HG03108 (cell line): ENCODE data around the gene BOK.
"Not testable (repeated sequence)": the region's sequence is repeated elsewhere in the genome, so short reads cannot be mapped to it uniquely, and the experiment has no call there.

ENCODE experiments used
- ATAC-seq: cut with Tn5 transposase; IDR thresholded peaks from one replicate; pipeline ENCODE4 v1.9.1; 2021; ENCODE audit warnings: moderate library complexity; ENCODE audit not compliant: unreplicated experiment

BOK gene, protein sequence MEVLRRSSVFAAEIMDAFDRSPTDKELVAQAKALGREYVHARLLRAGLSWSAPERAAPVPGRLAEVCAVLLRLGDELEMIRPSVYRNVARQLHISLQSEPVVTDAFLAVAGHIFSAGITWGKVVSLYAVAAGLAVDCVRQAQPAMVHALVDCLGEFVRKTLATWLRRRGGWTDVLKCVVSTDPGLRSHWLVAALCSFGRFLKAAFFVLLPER

DNA sequence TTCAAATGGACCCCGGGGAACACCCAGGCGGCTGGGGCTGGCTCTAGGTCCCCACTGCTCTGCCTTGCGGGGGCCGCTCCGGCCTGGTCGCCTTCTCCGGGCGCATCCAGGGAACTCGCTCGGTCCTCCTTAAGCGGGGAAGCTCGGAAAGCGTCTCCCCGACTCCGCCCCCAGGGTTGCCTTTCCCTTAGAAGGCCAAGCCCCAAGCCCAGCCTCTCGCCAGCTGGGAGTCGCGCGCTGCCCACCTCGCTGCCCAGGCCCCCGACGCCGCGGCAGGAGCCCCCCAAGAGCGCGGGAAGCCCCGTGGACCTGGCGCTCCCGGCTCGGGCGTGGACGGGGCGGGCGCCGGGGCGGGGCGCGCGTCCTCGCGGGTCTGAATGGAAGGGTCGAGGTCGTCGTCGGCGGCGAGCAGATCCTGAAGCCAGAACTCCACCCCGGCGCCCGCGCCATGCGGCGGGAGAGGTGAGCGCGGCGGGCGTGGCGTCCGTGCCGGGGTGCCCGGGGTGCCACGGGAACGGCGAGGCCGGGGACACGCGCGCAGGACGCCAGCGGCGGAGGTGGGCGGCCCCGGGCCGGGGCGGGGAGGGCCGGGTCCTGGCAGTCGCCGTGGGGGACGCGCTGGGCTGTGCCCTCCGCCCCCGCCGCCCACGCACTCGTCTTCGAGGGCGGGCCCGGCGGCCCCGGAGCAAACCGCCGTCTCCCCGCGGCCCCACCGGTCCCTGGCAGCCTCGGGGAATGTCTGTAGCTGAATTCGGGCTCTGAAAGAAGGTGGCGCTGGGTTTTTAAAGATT lies at the start of gene BOK:
TSS of gene BOK (plus strand) at position 214 of the 791 bp plus-strand sequence. CDS start 739 bp downstream, outside the sequence.
- ATAC-seq: no peak

DNA sequence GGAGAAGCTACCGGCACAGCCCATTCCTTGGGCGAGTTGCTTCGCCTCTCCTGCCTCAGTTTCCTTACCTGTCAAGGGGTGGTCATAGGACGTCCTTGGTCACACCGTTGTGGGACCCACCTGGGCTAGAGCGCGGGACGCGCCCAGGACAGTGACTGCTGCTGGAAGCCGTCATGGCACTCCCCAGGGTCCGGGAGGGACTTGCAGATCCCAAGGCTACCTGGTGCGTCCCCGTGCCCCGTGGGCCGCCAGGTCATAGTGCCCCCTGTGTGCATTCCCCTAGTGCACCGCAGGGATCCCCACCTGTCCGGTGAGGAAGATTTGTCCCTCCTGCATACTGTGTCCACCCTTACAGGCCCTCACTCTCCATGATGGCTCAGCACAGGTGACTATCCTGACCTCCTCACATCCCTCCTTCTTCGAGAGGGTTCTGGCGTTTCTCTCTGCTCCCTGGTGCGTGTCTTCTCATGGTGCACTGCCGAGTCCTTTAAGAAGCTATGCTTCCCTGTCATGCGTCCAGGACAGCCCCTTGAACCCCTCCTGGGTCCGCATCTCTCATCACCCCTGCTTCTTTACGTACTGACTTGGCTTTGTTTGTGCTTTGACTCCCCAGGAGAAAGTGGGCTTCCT lies 49.3 kb upstream of the BOK start:
- ATAC-seq: no peak

DNA sequence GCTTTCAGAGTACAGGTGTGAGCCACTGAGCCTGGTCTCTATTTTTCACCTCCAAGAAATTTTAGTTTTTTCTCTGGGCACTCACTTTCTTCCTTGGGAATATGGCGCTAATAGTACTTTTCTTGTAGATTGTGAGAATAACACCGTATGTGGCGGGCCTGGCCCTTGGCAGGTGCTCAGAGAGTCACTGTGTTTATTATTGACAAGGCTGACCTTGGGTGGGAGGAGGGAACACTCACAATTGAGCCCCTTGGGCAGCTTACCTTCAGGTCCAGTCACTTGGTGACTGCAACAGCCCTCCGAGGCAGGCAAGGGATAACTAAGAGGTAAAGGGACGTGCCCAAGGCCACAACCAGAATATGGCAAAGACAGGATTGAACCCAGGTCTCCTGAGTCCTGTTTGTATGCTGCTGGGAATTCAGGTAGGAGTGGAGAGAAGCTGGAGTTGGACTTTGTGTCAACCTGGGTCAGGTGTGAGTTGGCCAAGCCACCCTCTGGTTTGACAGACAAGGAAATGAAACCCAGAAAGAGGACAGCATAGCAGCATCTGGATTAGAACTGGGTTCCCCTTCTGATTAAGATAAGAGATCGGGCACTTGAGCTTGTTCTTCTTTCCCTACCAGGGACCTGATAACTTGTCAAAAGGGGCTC lies 47.3 kb upstream of the BOK start:
- no peak for ATAC-seq

DNA sequence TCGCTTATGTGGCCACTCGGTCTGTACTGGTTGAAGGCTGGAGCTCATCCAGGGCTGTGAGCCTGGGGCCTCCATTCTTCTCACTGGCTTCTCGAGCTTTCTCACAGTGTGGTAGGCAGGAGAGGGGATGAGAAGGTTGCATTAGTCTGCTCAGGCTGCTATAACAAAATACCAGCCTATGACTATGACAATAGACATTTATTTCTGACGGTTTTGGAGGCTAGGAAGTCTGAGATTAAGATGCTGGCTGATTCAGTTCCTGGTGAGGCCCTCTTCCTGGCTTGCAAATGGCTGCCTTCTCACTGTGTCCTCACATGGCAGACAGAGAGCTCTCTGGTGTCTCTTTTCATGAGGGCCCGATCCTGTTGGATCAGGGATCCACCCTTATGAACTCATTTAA lies 44.0 kb upstream of the BOK start:
- ATAC-seq: no peak

DNA sequence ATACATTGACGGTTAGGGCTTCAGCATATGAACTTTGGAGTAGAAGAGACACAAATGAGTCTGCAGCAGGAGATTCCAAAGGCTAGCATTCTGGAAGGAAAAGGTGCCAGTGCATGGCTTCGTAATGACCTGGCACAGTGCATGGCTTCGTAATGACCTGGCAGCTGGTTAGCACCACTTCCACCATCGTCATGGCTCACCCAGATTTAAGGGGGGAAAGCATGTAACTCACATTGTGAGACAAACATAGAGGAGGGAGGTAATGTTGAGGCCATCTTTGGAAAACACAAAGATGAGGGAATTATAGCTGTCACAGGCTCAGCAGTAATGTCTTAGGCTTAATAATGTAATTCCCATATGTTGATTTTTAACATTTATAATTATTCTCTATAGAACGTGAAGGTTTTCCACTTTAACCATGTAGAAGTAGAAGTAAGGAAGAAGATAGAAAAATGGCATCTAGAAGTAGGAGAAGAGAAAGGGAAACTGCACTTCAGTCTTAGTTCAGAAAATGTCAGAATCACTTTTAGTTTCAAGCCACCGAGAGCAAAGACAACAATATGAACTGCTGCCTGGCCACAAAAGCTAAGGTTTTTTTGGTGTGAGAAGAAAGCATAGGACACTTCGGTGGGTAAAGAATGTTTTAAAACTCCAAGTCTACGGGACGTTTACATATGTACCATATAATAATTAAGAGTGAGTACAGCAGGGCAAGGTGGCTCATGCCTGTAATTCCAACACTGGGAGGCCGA lies 43.4 kb upstream of the BOK start:
- peak; percentile 51 for ATAC-seq

DNA sequence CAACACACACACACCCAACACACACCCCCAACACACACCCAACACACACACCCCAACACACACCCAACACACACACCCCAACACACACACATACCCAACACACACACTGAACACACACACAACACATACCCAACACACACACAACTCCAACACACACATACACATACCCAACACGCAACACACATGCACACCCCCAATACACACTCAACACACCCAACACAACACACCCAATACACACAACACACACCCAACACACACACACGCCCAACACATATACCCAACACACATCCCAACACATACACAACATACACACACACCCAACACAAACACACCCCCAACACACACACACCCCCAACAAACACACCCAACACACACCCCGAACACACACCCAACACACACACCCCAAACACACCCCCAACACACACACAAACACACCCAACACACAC lies 42.0 kb upstream of the BOK start:
- no peak for ATAC-seq

DNA sequence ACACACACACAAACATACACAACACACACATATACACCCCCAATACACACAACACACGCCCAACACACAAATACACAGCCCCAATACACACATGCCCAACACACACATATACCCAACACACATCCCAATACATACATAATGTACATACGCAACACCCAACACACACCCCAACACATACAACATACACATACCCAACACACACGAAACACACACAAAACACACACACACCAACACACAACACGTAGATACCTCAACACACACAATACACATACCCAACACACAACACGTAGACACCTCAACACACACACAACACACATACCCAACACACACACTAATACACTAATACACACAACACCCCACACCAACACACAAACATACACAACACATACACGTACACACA lies 41.2 kb upstream of the BOK start:
- no peak for ATAC-seq

DNA sequence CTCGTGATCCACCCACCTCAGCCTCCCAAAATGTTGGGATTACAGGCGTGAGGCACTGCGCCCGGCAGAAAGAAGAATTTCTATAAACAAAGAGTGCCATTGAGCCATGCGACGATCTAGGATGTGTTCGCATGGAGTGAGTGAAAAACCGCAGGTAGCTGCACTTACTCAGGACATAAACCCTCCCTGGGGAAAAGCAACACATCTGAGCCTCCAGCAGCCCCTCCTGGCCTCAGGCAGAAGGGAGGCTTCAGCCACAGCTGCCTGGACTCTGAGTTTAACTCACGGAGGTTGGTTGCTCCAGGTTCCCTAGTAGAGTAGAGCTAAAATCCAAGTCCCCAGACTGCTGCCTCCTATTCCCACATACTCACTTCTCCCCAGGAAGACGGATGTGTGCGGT lies 38.9 kb upstream of the BOK start:
- ATAC-seq: no peak

DNA sequence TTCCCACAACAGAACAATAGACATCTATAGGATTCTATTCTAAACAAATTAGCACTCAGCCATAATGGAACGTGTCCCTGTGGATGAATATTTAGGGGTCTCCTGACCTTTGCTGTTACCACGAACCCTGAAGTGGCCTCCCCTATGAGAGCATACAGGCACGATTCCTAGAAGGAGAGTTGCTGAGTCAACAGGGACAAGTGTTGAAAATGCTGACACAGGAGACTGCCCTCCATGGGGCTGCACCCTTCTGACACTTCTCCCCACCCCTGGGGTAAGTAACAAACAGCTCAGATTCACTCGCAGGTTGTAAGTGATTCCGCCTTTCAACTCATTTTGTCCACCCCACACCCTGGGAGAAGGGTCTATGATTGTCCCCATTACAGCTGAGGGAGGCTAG lies 36.1 kb upstream of the BOK start:
- no peak for ATAC-seq

DNA sequence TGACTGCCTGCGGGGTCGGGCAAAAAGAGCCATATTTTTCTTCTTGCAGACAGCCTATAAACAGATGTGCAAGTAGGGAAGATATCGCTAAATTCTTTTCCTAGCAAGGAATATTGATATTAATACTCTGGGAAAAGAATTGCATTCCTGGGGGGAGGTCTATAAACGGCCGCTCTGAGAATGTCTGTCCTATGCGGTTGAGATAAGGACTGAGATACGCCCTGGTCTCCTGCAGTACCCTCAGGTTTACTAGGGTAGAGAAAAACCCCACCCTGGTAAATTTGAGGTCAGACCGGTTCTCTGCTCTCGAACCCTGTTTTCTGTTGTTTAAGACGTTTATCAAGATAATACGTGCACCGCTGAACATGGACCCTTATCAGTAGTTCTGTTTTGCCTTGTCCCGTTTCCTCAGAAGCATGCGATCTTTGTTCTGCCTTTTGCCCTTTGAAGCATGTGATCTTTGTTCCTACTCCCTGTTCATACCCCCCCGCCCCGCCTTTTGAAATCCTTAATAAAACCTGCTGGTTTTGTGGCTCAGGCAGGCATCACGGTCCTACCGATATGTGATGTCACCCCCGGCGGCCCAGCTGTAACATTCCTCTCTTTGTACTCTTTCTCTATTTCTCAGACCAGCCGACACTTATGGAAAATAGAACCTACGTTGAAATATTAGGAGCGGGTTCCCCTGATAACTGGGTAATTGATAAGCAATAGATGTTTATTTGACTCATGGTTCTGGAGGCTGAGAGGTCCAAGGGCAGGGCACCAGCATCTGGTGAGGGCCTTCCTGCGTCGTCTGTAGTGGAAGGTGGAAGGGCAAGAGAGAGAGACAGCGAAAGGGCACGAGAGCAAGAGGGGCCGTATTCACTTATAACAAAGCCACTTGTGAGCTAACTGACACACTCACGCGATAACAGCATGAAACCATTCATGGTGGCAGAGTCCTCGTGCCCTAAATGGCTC lies 32.4 kb upstream of the BOK start:
- not testable (repeated sequence) for ATAC-seq

DNA sequence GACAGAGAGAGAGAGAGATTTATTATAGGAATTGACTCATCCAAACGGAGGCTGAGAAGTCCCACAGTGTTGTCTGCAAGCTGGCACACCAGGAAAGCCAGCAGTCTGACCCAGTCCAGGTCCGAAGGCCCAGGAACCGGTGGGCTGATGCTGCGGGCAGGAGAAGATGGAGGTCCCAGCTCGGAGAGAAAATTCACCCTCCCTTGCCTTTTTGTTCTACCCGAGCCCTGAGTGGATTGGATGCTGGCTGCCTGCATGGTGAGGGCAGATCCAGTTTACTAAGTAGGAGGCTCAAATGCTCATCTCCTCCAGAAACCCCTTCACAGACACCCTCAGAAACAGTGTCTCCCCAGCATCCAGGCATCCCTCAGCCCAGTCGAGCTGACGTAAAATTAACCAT lies 28.0 kb upstream of the BOK start:
- no peak for ATAC-seq

DNA sequence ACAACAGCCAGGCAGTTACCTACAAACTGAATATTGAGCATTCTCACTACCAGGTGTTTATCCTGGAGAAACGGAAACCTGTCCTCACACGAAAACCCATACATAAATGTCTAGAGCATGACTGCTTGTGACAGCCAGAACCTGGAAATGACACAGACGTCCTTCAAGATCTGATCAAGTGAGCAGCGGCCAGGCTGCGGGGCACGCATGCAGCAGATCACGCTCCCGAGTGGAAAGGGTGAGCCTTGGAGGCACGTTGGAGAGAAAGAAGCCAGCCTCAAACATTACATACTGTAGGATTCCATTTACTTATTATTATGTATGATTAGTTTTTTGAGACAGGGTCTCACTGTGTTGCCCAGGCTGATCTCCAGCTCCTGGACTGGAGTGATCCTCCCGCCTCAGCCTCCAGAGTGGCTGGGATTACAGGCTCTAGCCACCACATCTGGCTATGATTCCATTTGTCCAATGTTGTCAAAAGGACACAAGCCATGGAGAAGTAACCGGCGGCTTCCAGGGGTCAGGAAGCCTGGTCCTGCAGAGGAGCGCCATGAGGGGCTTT lies 27.3 kb upstream of the BOK start:
- no peak for ATAC-seq

DNA sequence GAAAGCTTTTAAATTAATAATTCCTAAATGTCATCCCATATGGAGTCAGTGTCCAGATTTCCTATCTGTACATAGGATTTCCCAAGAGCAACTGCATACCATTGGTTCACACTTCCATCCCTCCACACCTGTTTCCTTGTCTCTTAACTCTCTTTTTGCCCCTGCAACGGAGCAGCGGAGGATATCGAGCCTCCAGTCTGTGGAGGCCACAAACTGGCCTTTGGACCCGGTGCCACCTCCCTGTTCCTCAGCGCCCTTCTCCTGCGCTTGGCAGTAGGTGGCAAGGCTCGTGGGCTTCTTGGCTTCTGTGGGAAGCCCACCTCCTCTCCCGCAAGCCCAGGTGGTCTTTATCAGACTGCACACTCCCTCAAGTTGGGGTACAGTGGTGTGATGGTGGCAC lies 26.4 kb upstream of the BOK start:
- ATAC-seq: no peak

DNA sequence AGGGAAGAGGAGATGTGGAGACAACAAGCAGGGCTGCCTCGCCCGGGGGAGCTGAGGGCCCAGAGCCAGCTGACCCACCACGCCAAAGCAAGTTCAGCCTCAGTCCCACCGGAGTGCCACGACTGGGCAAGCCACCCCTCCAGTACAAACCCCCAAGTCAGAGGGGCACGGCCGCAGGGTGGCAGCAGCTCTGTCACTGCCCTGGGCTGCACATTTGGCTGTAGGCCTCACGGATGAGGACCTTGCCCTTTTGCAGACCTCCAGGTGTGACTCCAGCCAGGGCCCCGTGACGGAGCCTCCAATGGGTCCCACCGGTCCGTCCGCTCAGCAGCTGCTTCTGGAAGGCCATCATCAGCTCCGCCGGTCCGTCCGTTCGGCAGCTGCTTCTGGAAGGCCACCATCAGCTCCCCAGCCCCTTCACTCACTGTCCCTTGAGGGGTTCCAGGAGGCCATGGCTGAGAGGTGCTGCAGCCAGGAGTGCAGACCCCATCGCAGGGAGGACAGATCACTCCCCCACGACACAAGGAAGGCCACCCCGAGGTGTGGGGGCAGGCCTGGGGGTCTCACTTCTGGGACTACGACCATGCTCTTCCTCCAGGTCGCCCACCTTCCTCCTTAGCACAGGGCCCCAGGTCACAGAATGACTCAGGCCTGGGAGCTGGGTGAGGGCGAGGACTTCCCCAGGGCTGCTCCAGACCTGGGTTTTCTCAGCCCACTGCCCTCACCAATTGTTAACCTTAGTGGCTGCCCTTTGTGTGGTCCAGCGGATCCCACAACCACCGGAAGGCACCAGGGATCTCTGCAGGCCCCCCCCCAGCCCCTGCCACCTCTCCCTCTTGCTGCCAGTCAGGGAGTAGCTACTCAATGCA lies 25.6 kb upstream of the BOK start:
- no peak for ATAC-seq

DNA sequence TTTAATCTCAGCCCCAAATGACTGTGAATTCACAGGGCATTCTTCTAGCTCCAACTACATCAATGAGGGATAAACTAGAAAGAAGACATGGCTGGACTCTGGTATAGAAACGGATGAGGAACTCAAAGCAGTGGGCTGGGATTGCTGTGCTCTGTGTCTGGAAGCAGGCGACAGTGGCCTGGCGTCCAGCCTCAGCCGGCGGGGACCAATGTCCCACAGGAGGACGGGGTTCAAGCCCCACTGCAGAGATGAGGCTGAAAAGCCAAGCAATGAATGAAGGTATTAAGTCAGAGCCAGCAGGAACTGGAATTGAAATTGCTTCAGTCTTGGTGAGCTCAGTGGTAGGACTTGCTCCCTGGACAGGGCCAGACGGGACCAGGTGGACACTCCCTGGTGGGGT lies 24.3 kb upstream of the BOK start:
- ATAC-seq: no peak

DNA sequence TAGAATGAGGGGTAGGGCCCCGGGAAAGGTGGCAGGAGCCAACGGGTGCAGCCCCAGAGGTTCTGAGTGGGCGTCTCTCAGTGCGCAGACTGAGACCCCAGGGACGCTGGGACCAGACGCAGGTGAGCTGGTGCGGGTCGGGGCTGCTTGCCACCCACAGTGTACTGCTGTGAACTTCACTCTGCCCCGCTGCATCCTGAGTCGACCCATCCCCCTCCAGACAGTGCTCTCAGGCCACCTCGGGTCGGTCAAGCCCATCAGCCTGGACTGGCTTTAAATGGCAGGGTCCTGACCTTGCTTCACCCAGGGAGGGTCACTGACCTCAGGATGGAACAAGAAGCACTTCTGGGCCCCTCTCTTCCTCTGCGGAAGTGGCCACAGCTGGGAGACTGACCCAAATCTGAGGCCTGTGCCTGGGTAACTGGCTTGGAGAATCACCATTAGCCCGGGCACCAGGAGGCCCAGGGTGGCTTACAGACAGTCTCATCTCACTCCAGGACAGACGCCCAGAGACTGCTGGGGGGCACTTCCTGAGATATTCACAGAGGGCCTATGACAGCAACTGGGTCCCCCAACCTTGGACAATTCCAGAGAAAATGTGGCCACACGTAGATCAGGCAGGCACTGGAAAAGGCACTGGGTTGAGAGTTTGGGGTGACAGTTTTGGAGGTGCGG lies 23.7 kb upstream of the BOK start:
- ATAC-seq: no peak

DNA sequence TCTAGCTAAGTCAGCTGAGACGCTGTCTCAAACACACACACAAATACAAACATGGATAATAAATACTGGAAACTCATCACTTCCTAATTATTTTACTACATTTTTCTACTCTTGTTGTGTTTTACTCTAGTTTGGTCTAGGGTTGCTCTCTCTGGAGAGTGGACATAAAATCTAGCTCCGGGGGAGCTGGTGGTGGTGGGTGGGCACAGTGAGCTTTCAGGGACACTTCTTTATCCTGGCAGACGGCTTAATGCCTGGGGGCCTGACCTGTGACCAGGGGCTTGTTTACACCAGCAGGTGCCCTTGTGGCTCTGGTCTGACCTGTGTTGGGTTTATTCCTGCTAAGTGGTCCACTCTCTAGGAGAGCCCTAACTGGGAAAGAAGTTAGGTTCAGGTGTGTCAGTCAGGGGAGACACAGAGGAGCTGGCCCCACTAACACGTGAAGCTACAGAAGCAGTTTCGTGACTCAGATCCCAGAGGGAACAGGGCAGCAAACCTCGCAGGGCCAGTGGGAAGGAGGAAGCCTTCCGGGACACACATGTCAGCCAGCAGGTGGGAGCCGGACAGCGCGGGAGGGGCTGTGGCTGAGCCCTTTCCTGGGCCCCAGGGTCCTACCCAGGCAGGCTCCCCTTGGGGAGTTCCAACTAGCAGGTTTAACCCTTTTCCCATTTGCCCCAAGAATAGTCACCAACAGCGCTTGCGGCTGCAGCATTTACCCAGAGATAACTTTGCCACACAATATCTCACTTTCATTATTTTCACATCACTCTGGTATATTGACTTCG lies 22.5 kb upstream of the BOK start:
- no peak for ATAC-seq
